A549 (cell line): ENCODE measurements around the gene TTC24. TPM values are rescaled to one million over a fixed set of nuclear protein-coding genes. Genes with fewer than 3 reads are reported as not detected.

ENCODE experiments used
- ATAC-seq, 2 experiments: fragments of 200-7000 bp in 1 of 2; fragments of >200 bp in 1 of 2; cut with Nextera tagmentation in 1 of 2; cut with Tn5 transposase in 1 of 2; 3 replicates each; pipeline versions ENCODE4 v1.8.0 to v1.9.1; 2018 to 2020; ENCODE audit warnings: mild to moderate bottlenecking in 1 of 2, moderate library complexity in 1 of 2
- CTCF ChIA-PET: fragments of 300-600 bp; sonication (Branson Sonifier 250); formaldehyde crosslinking; extraction: SDS; loops from one replicate; lab custom pipeline; 2021; ENCODE audit warnings: antibody characterized with exemption, inconsistent platforms; lab: Yijun Ruan, JAX
- POLR2A ChIA-PET: fragments of 350-600 bp; formaldehyde crosslinking; extraction: SDS; loops from one replicate; lab custom pipeline; 2021; ENCODE audit warnings: antibody characterized with exemption, inconsistent platforms; lab: Yijun Ruan, JAX
- DNase-seq, 2 experiments: peaks; one replicate each; pipeline versions ENCODE4 v3.0.0 to v3.0.0-alpha.2; 2011 to 2016; ENCODE audit warnings: low read depth in 1 of 2, low spot score in 1 of 2
- FAIRE-seq: peaks from 2 replicates; lab custom pipeline; 2011; peaks lifted over from hg19 to GRCh38; lab: Jason Lieb, UNC
- H3K27ac ChIP-seq, 2 experiments: fragments of >200 bp; sonication (Bioruptor Twin); formaldehyde crosslinking; 3 replicates each; pipeline ENCODE4 v1.5.1; 2016 to 2017
- H3K4me1 ChIP-seq: fragments of >200 bp; sonication (Bioruptor Twin); formaldehyde crosslinking; 3 replicates; pipeline ENCODE4 v1.6.1; 2016
- H3K4me2 ChIP-seq: fragments of >200 bp; sonication (Bioruptor Twin); formaldehyde crosslinking; 3 replicates; pipeline ENCODE4 v1.6.1; 2016
- H3K4me3 ChIP-seq: fragments of >200 bp; sonication (Bioruptor Twin); formaldehyde crosslinking; 3 replicates; pipeline ENCODE4 v1.5.1; 2016
- H3K9me3 ChIP-seq: fragments of >200 bp; sonication (Bioruptor Twin); formaldehyde crosslinking; 3 replicates; pipeline ENCODE4 v1.6.1; 2016
- ATOH8 ChIP-seq: fragments of 250-450 bp; sonication (Bioruptor Pico); IDR thresholded peaks from 2 replicates; pipeline ENCODE4 v1.5.0; 2020; ENCODE audit warnings: low read depth, mild to moderate bottlenecking, moderate library complexity
- BCL3 ChIP-seq: fragments of >200 bp; sonication (Bioruptor Twin); formaldehyde crosslinking; IDR thresholded peaks from 3 replicates; pipeline ENCODE4 v1.6.1; 2016
- CBX8 ChIP-seq: fragments of 200-600 bp; sonication (generic); IDR thresholded peaks from 2 replicates; pipeline ENCODE4 v1.6.1; 2016
- CEBPB ChIP-seq, 2 experiments: fragments of >200 bp in 1 of 2; sonication (Bioruptor Twin) in 1 of 2; formaldehyde crosslinking in 1 of 2; IDR thresholded peaks; 2 replicates each; pipeline ENCODE4 v1.6.1; 2012 to 2016
- CHD2 ChIP-seq: fragments of 150-350 bp; IDR thresholded peaks from 2 replicates; pipeline ENCODE4 v1.6.1; 2014; ENCODE audit warnings: low read length; ENCODE audit not compliant: partially characterized antibody
- CHD4 ChIP-seq: fragments of 200-600 bp; sonication (generic); IDR thresholded peaks from 2 replicates; pipeline ENCODE4 v1.6.1; 2016; ENCODE audit warnings: antibody characterized with exemption, mild to moderate bottlenecking, borderline replicate concordance
- E2F6 ChIP-seq: IDR thresholded peaks from 2 replicates; pipeline ENCODE4 v1.6.1; 2012; ENCODE audit warnings: low read depth, borderline replicate concordance
- HEYL ChIP-seq: fragments of 250-450 bp; sonication (Bioruptor Pico); IDR thresholded peaks from 2 replicates; pipeline ENCODE4 v1.8.0; 2021; ENCODE audit warnings: mild to moderate bottlenecking, moderate library complexity
- KDM1A ChIP-seq: fragments of 200-600 bp; sonication (generic); IDR thresholded peaks from 2 replicates; pipeline ENCODE4 v1.6.1; 2016; ENCODE audit warnings: low read depth, mild to moderate bottlenecking
- MAX ChIP-seq: IDR thresholded peaks from 2 replicates; pipeline ENCODE4 v1.6.1; 2012
- MYC ChIP-seq: IDR thresholded peaks from 2 replicates; pipeline ENCODE4 v1.6.1; 2012; ENCODE audit warnings: mild to moderate bottlenecking, inconsistent platforms, low read length, improper control_type of control experiment, borderline replicate concordance
- PHF8 ChIP-seq: fragments of 200-600 bp; sonication (generic); IDR thresholded peaks from 2 replicates; pipeline ENCODE4 v1.6.1; 2016; ENCODE audit warnings: low read depth, mild to moderate bottlenecking, antibody characterized with exemption, moderate library complexity, borderline replicate concordance
- RAD21 ChIP-seq, 2 experiments: fragments of >200 bp in 1 of 2; sonication (Bioruptor Twin) in 1 of 2; formaldehyde crosslinking in 1 of 2; IDR thresholded peaks in 1 of 2; conservative IDR thresholded peaks in 1 of 2; 2 replicates in 1 of 2; 3 replicates in 1 of 2; pipeline ENCODE4 v1.6.1; 2012 to 2018; ENCODE audit warnings: inconsistent platforms in 1 of 2
- RARB ChIP-seq: fragments of 250-450 bp; sonication (Bioruptor Pico); IDR thresholded peaks from 2 replicates; pipeline ENCODE4 v1.8.0; 2021; ENCODE audit warnings: mild to moderate bottlenecking, moderate library complexity
- RNF2 ChIP-seq: fragments of 200-600 bp; sonication (generic); IDR thresholded peaks from 2 replicates; pipeline ENCODE4 v1.6.1; 2016; ENCODE audit warnings: low read depth, mild to moderate bottlenecking, antibody characterized with exemption, moderate library complexity, borderline replicate concordance
- TFCP2L1 ChIP-seq: fragments of 250-450 bp; sonication (Bioruptor Pico); IDR thresholded peaks from 2 replicates; pipeline ENCODE4 v1.5.0; 2021; ENCODE audit warnings: mild to moderate bottlenecking
- ZFP36 ChIP-seq: fragments of 450-650 bp; IDR thresholded peaks from 2 replicates; pipeline ENCODE4 v1.6.1; 2014; ENCODE audit warnings: borderline replicate concordance; ENCODE audit not compliant: partially characterized antibody
- ZNF302 ChIP-seq: fragments of 250-450 bp; sonication (Bioruptor Pico); IDR thresholded peaks from 2 replicates; pipeline ENCODE4 v1.9.0; 2021; ENCODE audit warnings: inconsistent platforms, mild to moderate bottlenecking, moderate library complexity
- WGBS: methylation state at CpG from one replicate; pipeline ENCODE4 v1.1.6; 2017; ENCODE audit errors: missing lambda C conversion rate; 5-methylcytosine and 5-hydroxymethylcytosine counted together
- polyA plus RNA-seq, 4 experiments: library from polyadenylated mRNA; depleted of rRNA in 3 of 4; stranded (reverse); fragments of >200 nt; fragmentation: RNase III in 1 of 4; extraction: RNeasy Plus Mini Kit Qiagen cat#74134 plus additional on column Dnase treatment in 1 of 4; gene quantifications; 2 replicates in 3 of 4; 3 replicates in 1 of 4; pipeline ENCODE4 v1.2.3, GENCODE V29; 2011 to 2017

Gene TTC24
- polyA plus RNA-seq, 2 of the 4 experiments (the other 2 are of a cell fraction), result not detected

- Histone ChIP-seq H3K27ac (peak overlapping the region in 1 of 2 experiments; percentile 98; a peak in 2 of 6 replicates), H3K4me2 (peak overlapping the region; percentile 87), H3K4me1 (peaks cover 6% of the 10 kb centered on the region; the same call in 2 of the 3 replicates), H3K9me3 (no peaks in the 10 kb centered on the region), H3K4me3 (no peak overlapping the region)
- FAIRE-seq (no peak), ATAC-seq (no peak; a peak in 1 of 6 replicates), DNase-seq (no peak)
- CTCF ChIA-PET, result interaction anchor here (1.0 to 12.5 kb wide), 14 partner anchors 11 to 208 kb away, joined by 3 to 135 read pairs (median 6); partner anchors contain the start of gene MEF2D
- TF ChIP-seq RNF2 (no peak), HEYL (CRISPR knock-in tag) (no peak), ZFP36 (no peak), CHD2 (no peak), RARB (CRISPR knock-in tag) (no peak), MYC (no peak), BCL3 (no peak), MAX (0 out of 2 replicates have a peak, but pooled peaks have one; percentile 3), RAD21 (conservative IDR thresholded peaks at IDR 0.05 in 1 of 2, IDR thresholded peaks at IDR 0.05 in 1 of 2) (no peak), ATOH8 (CRISPR knock-in tag) (0 out of 2 replicates have a peak, but pooled peaks have one; percentile 7), E2F6 (no peak), ZNF302 (no peak), KDM1A (peak; percentile 92), TFCP2L1 (CRISPR knock-in tag) (no peak), CEBPB (IDR thresholded peaks at IDR 0.05) (no peak), CBX8 (no peak), CHD4 (peak; percentile 85; the same call in 1 of the 2 replicates)
- TF ChIP-seq, all 56 proteins: peak for 4
- WGBS, result 87% methylated on average over 8 of the region's 8 CpGs
- POLR2A ChIA-PET, result interaction anchor here (1.0 to 2.5 kb wide), 3 partner anchors 21 to 136 kb away, joined by 4 to 18 read pairs (median 5); no protein-coding TSS in a partner anchor
Observed at GRCh38 chr1:156592910-156593660, 13.6 kb downstream of the TTC24 start.

GRCh38 chr1:156593661-156593989, 14.1 kb downstream of the TTC24 start:
- POLR2A ChIA-PET, result interaction anchor here (1.0 to 1.6 kb wide), 3 partner anchors 22 to 136 kb away, joined by 4 to 5 read pairs (median 5); no protein-coding TSS in a partner anchor

More at GRCh38 chr1:156593661-156593989, 14.1 kb downstream of the TTC24 start:
- Histone ChIP-seq H3K27ac (0 out of 6 replicates have a peak overlapping the region, but pooled peaks of 1 of the 2 experiments have one; percentile 12), H3K9me3 (no peaks in the 10 kb centered on the region), H3K4me2 (no peak overlapping the region), H3K4me1 (peaks cover 6% of the 10 kb centered on the region; the same call in 2 of the 3 replicates), H3K4me3 (no peak overlapping the region)
- no peak for DNase-seq
- TF ChIP-seq PHF8 (no peak), RNF2 (no peak)
- WGBS, result 95% methylated on average over 8 of the region's 8 CpGs
- CTCF ChIA-PET, result interaction anchor here (1.0 to 12.5 kb wide), 12 partner anchors 9 to 208 kb away, joined by 3 to 135 read pairs (median 6); no protein-coding TSS in a partner anchor
- FAIRE-seq, result no peak
- no peak for ATAC-seq
